WTC11 (cell line): ENCODE data around the gene FHIP1B.

Experiments
- CTCF ChIP-seq: fragments of 200-600 bp; IDR thresholded peaks from 2 replicates; pipeline ENCODE4 v1.8.0; 2022; ENCODE audit warnings: antibody characterized with exemption
- ESRRA ChIP-seq: sonication (generic); formaldehyde crosslinking; IDR thresholded peaks from 2 replicates; pipeline ENCODE4 v1.8.1; 2022; ENCODE audit warnings: mild to moderate bottlenecking, missing genetic modification reagents, borderline replicate concordance
- NR1H2 ChIP-seq: sonication (generic); formaldehyde crosslinking; IDR thresholded peaks from 2 replicates; pipeline ENCODE4 v1.9.0; 2021; ENCODE audit warnings: mild to moderate bottlenecking, moderate library complexity, missing genetic modification reagents
- PRRX2 ChIP-seq: fragments of 250-450 bp; sonication (Bioruptor Pico); IDR thresholded peaks from 2 replicates; pipeline ENCODE4 v1.8.0; 2021; ENCODE audit warnings: mild to moderate bottlenecking
- SP1 ChIP-seq: sonication (generic); formaldehyde crosslinking; conservative IDR thresholded peaks from 2 replicates; pipeline ENCODE4 v1.8.1; 2022; ENCODE audit warnings: missing genetic modification reagents

- no peak for TF ChIP-seq NR1H2 (CRISPR knock-in tag)
- TF ChIP-seq CTCF, result no peak
- no peak for TF ChIP-seq PRRX2 (CRISPR knock-in tag)
- TF ChIP-seq ESRRA (CRISPR knock-in tag), result no peak
- no peak for TF ChIP-seq SP1 (CRISPR knock-in tag)
These were observed 37.2 kb upstream of the FHIP1B start for GRCh38 chr11:6271598-6271997.
